ENCODE data around the gene TIMD4.

DNA sequence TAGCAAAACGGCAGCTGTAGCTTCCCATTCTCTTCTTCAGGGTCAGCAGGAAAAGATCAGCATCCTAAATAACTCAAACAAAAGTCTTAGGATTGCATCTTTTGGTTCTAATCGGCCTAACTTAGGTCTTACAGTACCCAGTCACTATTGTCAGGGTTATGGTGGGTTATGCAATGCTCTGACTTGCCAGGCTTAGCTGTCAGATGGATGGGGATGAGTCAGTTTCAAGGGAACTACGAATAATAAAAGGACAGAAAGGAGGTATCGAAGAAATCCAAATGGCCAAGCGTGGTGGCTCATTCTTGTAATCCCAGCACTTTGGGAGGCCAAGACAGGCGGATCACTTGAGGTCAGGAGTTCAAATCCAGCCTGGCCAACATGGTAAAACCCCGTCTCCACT lies 66.5 kb downstream of the TIMD4 start:
- TF ChIP-seq, protein P1, sequence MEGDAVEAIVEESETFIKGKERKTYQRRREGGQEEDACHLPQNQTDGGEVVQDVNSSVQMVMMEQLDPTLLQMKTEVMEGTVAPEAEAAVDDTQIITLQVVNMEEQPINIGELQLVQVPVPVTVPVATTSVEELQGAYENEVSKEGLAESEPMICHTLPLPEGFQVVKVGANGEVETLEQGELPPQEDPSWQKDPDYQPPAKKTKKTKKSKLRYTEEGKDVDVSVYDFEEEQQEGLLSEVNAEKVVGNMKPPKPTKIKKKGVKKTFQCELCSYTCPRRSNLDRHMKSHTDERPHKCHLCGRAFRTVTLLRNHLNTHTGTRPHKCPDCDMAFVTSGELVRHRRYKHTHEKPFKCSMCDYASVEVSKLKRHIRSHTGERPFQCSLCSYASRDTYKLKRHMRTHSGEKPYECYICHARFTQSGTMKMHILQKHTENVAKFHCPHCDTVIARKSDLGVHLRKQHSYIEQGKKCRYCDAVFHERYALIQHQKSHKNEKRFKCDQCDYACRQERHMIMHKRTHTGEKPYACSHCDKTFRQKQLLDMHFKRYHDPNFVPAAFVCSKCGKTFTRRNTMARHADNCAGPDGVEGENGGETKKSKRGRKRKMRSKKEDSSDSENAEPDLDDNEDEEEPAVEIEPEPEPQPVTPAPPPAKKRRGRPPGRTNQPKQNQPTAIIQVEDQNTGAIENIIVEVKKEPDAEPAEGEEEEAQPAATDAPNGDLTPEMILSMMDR (IDR thresholded peaks at IDR 0.05): no peak
- no peak for TF ChIP-seq POLR2A (IDR thresholded peaks at IDR 0.05)

Data from ovary (tissue), 3 donors.